AG04449 (cell line): ENCODE data around the gene PEX5L.
"Not testable (repeated sequence)": the region's sequence is repeated elsewhere in the genome, so short reads cannot be mapped to it uniquely, and the experiment has no call there.

Experiments
- CTCF ChIA-PET: fragments of 350-600 bp; formaldehyde crosslinking; extraction: SDS; loops from one replicate; lab custom pipeline; 2021; ENCODE audit warnings: antibody characterized with exemption; lab: Yijun Ruan, JAX
- POLR2A ChIA-PET: fragments of 400-600, 350-600 bp; formaldehyde crosslinking; extraction: SDS; loops from one replicate; lab custom pipeline; 2020; ENCODE audit warnings: antibody characterized with exemption, inconsistent platforms; lab: Yijun Ruan, JAX
- DNase-seq: peaks from one replicate; pipeline ENCODE4 v3.0.0-alpha.2; 2010; ENCODE audit warnings: low read depth, low spot score
- H3K4me3 ChIP-seq: 2 replicates; pipeline ENCODE4 v1.5.1; 2011; ENCODE audit warnings: low read depth, mild to moderate bottlenecking, control low read depth, low read length
- TF ChIP-seq, protein P1 (sequence below): IDR thresholded peaks from one replicate; pipeline ENCODE4 v1.5.1; 2011; ENCODE audit warnings: mild to moderate bottlenecking, moderate library complexity, low read length, control low read depth, inconsistent platforms; ENCODE audit not compliant: insufficient read depth; ENCODE audit errors: missing control alignments

PEX5L gene

DNA sequence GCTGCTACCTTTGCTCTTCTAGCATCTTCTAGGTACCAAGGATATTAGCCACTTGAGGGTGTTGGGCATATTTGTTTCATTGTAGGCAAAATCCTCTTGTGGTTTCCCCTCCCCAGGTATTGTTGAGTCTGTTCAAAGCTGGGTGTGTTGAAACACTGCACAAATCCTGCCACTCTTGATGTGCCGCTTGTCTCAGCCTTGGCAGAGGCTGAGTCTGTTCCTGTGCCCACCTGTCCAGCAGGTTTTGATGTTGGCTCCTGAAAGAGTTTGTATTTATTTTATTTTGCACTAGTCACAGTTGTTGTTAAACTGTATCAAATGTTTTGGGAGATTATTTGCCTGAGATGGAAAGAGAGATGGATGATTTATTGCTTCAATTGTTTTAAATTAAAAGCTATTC is 247.7 kb downstream of the PEX5L start:
- ChIA-PET POLR2A (no interaction called here), CTCF (no interaction called here)
- no peak overlapping the region for H3K4me3 ChIP-seq
- TF ChIP-seq, protein P1, sequence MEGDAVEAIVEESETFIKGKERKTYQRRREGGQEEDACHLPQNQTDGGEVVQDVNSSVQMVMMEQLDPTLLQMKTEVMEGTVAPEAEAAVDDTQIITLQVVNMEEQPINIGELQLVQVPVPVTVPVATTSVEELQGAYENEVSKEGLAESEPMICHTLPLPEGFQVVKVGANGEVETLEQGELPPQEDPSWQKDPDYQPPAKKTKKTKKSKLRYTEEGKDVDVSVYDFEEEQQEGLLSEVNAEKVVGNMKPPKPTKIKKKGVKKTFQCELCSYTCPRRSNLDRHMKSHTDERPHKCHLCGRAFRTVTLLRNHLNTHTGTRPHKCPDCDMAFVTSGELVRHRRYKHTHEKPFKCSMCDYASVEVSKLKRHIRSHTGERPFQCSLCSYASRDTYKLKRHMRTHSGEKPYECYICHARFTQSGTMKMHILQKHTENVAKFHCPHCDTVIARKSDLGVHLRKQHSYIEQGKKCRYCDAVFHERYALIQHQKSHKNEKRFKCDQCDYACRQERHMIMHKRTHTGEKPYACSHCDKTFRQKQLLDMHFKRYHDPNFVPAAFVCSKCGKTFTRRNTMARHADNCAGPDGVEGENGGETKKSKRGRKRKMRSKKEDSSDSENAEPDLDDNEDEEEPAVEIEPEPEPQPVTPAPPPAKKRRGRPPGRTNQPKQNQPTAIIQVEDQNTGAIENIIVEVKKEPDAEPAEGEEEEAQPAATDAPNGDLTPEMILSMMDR = no peak
- DNase-seq = no peak

DNA sequence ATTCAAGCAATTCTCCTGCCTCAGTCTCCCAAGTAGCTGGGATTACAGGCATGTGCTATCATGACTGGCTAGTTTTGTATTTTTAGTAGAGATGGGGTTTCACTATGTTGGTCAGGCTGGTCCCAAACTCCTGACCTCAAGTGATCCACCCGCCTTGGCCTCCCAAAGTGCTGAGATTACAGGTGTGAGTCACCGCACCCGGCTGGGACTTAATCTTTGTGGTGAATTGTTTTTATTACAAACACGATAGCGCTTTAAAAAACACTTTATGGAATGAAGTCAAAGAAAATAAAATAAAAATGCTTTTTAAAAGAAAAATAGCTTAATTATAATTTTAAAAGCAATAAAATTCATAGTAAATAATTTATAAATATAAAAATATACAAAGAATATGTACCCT is 253.9 kb downstream of the PEX5L start:
- H3K4me3 ChIP-seq, POLR2A ChIA-PET, DNase-seq: not testable (repeated sequence)
- CTCF ChIA-PET = interaction anchor here (0.9 to 1.8 kb wide), 3 partner anchors 10 to 15 kb away, joined by 3 to 6 read pairs (median 4); no protein-coding TSS in a partner anchor

DNA sequence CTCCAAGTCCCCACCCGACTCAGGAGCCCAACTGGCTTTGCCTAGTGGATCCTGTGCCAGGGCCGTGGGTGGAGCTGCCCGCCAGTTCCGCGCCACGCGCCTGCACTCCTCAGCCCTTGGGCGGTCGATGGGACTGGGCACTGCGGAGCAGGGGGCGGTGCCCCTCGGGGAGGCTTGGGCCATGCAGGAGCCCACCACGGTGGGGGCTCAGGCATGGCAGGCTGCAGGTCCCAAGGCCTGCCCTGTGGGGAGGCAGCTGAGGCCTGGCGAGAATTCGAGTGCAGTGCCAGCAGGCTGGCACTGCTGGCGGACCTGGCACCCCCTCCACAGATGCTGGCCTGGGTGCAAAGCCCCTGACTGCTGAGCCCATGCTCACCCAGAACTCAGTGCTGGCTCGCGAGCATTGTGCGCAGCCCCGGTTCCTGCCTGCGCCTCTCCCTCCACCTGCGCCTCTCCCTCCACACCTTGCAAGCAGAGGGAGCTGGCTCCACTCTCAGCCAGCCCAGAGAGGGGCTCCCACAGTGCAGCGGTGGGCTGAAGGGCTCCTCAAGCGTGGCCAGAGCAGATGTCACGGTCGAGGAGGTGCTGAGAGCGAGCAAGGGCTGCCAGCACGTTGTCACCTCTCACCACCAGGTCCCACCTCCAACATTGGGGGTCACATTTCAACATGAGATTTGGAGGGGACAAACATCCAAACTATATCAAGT is 261.2 kb downstream of the PEX5L start:
- POLR2A ChIA-PET = no interaction called here
- H3K4me3 ChIP-seq = no peak overlapping the region
- DNase-seq = no peak
- CTCF ChIA-PET = no interaction called here
- TF ChIP-seq, protein P1 = no peak

DNA sequence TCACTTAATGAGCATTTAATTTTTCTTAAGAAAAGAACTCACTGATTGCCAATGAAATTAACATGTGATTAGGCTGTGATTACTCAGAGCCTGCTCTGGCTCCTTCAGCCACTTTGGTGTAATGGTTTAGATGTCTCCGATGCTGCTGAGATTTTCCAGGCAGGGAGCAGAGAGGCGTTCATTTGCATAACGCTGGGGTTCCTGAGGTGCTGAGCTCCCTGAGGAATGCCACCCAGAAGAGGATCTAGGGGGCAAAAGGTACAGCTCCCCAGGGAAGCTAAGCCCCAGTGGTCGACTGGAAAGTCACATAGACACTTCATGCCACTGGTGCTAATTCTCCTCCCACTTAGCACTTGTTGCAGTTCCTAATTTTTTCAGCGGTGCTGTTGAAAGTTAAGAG is 264.4 kb downstream of the PEX5L start:
- ChIA-PET CTCF (interaction anchor here (0.9 kb wide), 1 partner anchor 823 kb away, joined by 5 read pairs; no protein-coding TSS in a partner anchor), POLR2A (interaction anchor here (0.6 kb wide), 1 partner anchor 118 kb away, joined by 3 read pairs; no protein-coding TSS in a partner anchor)
- H3K4me3 ChIP-seq = no peak overlapping the region
- TF ChIP-seq, protein P1 = no peak
- no peak for DNase-seq

DNA sequence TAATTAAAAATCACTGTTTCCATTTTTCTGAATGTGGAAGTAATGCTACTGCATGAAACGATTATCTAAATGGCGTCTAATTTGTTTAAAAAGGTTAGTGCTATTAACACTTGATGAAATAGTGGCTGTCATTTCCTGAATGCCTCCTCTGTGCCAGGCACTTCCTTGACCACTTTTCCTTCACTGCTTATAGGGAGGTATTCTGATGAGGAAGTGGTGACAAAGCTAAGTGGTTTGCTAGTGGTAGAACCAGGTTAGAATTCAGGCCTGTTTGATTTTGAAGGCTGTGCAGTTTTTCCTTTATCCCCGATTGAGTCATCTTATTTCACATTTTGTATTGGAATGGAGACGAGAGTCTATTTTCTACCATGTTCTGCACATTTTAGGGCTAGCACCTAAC is 264.9 kb downstream of the PEX5L start:
- no peak for DNase-seq
- TF ChIP-seq, protein P1 = no peak
- H3K4me3 ChIP-seq = no peak overlapping the region
- ChIA-PET POLR2A (interaction anchor here (0.6 kb wide), 1 partner anchor 118 kb away, joined by 3 read pairs; no protein-coding TSS in a partner anchor), CTCF (interaction anchor here (0.7 to 1.8 kb wide), 5 partner anchors 21 to 824 kb away, joined by 3 to 7 read pairs (median 5); no protein-coding TSS in a partner anchor)

DNA sequence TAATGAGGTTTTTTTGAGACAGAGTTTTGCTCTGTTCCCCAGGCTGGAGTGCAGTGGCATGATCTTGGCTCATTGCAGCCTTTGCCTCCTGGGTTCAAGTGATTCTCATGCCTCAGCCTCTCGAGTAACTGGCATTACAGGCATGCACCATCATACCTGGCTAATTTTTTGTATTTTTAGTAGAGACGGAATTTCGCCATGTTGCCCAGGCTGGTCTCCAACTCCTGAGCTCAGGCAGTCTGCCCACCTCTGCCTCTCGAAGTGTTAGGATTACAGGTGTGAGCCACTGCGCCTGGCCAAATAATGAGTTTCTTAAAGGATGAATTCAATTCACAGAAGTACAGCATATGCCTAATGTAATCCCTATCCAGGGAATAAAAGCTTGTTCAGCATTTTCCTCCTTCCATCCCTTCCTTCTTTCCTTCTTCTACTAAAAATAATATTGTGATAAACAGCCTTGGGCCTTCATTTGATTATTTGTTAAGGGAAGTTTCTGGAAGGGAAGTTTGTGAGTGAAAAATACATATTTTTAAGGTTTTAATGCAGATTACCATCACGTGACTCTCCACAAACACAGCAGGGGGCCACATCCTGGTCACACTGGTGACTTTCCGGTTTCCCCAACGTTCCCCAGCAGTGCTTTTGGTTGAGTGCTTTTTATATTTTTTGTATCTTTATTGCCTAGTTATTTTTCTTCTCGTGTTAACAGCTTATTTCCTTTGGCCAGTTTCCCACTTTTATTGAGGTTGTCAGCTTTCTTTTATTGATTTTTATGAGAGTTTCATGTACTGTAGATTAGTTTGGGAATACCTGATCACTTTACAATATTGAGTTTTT is 267.1 kb downstream of the PEX5L start:
- TF ChIP-seq, protein P1 = no peak
- H3K4me3 ChIP-seq = no peak overlapping the region
- POLR2A ChIA-PET = no interaction called here
- CTCF ChIA-PET = interaction anchor here (1.4 to 1.8 kb wide), 2 partner anchors 67 to 83 kb away, joined by 5 to 6 read pairs; no protein-coding TSS in a partner anchor
- DNase-seq = no peak
